GM12801 (cell line): ENCODE results near the gene FTO.

Experiments
- CTCF ChIP-seq: IDR thresholded peaks from one replicate; pipeline ENCODE4 v1.5.1; 2011; ENCODE audit warnings: control low read depth; ENCODE audit not compliant: insufficient read length; ENCODE audit errors: extremely low read depth

FTO gene

GRCh38 chr16:53817812-53818550 lies 114.0 kb downstream of the FTO start:
- TF ChIP-seq CTCF: no peak

DNA sequence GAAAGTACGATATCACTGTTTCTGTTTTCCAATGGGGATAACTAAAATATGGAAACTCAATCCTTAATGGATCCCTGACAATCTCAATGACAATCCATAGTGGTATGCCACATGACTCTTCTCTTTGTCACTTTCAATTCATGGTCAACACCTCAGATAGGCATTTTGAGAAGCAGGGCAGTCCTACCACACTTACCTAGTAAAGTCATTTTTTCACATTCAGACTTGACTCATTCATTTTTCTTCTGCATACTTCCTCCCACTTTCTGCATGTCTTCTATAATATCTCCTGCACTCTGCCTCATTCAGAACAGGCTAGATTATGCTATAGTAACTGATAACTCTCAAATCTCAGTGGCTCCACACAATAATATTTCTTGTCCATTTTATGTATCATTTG lies 117.5 kb downstream of the FTO start:
- TF ChIP-seq CTCF: no peak

GRCh38 chr16:53821957-53822625 lies 118.1 kb downstream of the FTO start:
- no peak for TF ChIP-seq CTCF

DNA sequence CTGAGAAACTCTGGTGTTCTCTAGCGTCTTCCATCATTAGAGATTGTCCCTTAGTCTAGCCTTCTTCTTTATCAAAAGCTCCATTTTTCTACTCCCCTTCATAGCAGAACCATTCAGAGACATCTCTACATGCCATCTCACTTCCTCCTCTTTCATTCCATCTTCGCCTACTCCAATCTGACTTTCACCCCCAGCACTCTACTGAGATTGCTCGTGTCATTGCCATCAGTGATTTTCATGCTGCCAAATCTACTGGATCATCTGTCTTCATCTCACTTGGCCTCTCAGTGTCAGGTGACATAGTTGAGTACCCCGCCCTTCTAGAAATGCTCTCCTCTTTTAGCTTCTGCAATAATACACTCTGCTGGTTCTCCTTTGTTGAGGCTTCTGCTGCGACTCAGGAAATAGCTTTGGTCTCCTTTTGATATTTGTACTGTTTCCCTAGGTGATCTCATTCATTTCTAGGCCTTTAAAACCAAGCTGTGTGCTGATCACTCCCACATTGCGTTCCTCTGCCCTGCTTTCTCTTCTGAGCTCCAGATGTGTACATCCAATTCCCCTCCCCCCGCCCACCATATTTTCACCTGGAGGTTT lies 119.1 kb downstream of the FTO start:
- TF ChIP-seq CTCF: no peak

- no peak for TF ChIP-seq CTCF
Measured at GRCh38 chr16:53826658-53827057, 122.7 kb downstream of the FTO start.

- no peak for TF ChIP-seq CTCF
Measured at GRCh38 chr16:53827741-53828140, 123.8 kb downstream of the FTO start.

GRCh38 chr16:53829186-53829747 lies 125.3 kb downstream of the FTO start:
- TF ChIP-seq CTCF: no peak
